HepG2 (cell line): ENCODE data around the gene CIITA. TPM values are rescaled to one million over a fixed set of nuclear protein-coding genes. Genes with fewer than 3 reads are reported as not detected.

Experiments
- ATAC-seq: fragments of 200-7000 bp; cut with Tn5 transposase; 3 replicates; pipeline ENCODE4 v1.9.1; 2020; ENCODE audit warnings: mild to moderate bottlenecking, moderate library complexity
- BruUV-seq: library from RNA; stranded (reverse); fragments of 400-500 nt; replicated peaks from 2 replicates; lab custom pipeline; 2021; lab: Mats Ljungman, UMichigan
- CTCF ChIA-PET: fragments of 300-600 bp; formaldehyde crosslinking; extraction: SDS; loops from one replicate; lab custom pipeline; 2021; ENCODE audit warnings: low total read pairs, inconsistent platforms, low intra/inter-chr PET ratio; lab: Yijun Ruan, JAX
- POLR2A ChIA-PET: fragments of 350-600 bp; sonication (Branson Sonifier 250); formaldehyde crosslinking; loops from one replicate; lab custom pipeline; 2020; ENCODE audit warnings: antibody characterized with exemption, inconsistent platforms; lab: Yijun Ruan, JAX
- DNase-seq: peaks from one replicate; pipeline ENCODE4 v3.0.0-alpha.2; 2015; ENCODE audit warnings: low spot score
- FAIRE-seq: peaks from 3 replicates; lab custom pipeline; 2011; peaks lifted over from hg19 to GRCh38; lab: Jason Lieb, UNC
- H2AFZ ChIP-seq: one replicate; pipeline ENCODE4 v1.6.1; 2011; ENCODE audit warnings: low read length, inconsistent platforms
- H3K27ac ChIP-seq: fragments of 300-600 bp; 3 replicates; pipeline ENCODE4 v1.8.0; 2011; ENCODE audit warnings: mixed run types, mild to moderate bottlenecking, mixed read lengths, low read length, inconsistent platforms; ENCODE audit not compliant: insufficient read depth; ENCODE audit errors: extremely low read length
- H3K27me3 ChIP-seq, 2 experiments: fragments of 200-600 bp in 1 of 2; 2 replicates in 1 of 2; 3 replicates in 1 of 2; pipeline versions ENCODE4 v1.6.0 to v1.8.0; 2011; ENCODE audit warnings: low read length in 2 of 2, mild to moderate bottlenecking in 2 of 2, moderate library complexity in 2 of 2, inconsistent platforms in 1 of 2; ENCODE audit not compliant: insufficient read depth in 2 of 2, control insufficient read depth in 1 of 2
- H3K36me3 ChIP-seq, 2 experiments: fragments of 200-600 bp in 1 of 2; replicated peaks in 1 of 2; 2 replicates in 1 of 2; 3 replicates in 1 of 2; pipeline versions ENCODE4 v1.5.1 to v1.8.0; 2011; ENCODE audit warnings: low read length in 2 of 2, inconsistent platforms in 1 of 2; ENCODE audit not compliant: insufficient read depth in 2 of 2, control insufficient read depth in 1 of 2
- H3K4me1 ChIP-seq: 2 replicates; pipeline ENCODE4 v1.5.1; 2012; ENCODE audit warnings: low read length, inconsistent platforms; ENCODE audit not compliant: insufficient read depth
- H3K4me2 ChIP-seq: 2 replicates; pipeline ENCODE4 v1.6.0; 2011; ENCODE audit warnings: low read depth, low read length, inconsistent platforms
- H3K4me3 ChIP-seq, 3 experiments: fragments of 200-600 bp in 1 of 3; sonication (generic), shearing (Covaris generic) in 1 of 3; replicated peaks in 1 of 3; 2 replicates each; pipeline ENCODE4 v1.5.1; 2011 to 2016; ENCODE audit warnings: low read length in 3 of 3, inconsistent platforms in 2 of 3, low read depth in 2 of 3, mild to moderate bottlenecking in 2 of 3, control low read depth in 1 of 3, mixed read lengths in 1 of 3; ENCODE audit not compliant: insufficient read depth in 1 of 3
- H3K79me2 ChIP-seq: one replicate; pipeline ENCODE4 v1.6.1; 2011; ENCODE audit warnings: low read length, inconsistent platforms; ENCODE audit not compliant: insufficient read depth
- H3K9ac ChIP-seq: 2 replicates; pipeline ENCODE4 v1.6.0; 2011; ENCODE audit warnings: mild to moderate bottlenecking, low read depth, low read length, inconsistent platforms; ENCODE audit not compliant: insufficient read depth
- H3K9me3 ChIP-seq: 2 replicates; pipeline ENCODE4 v1.5.1; 2012; ENCODE audit warnings: mild to moderate bottlenecking, low read length
- H4K20me1 ChIP-seq: 2 replicates; pipeline ENCODE4 v1.6.0; 2011; ENCODE audit warnings: inconsistent platforms, mild to moderate bottlenecking, low read length, moderate library complexity; ENCODE audit not compliant: insufficient read depth
- ATF2 ChIP-seq: sonication (generic); formaldehyde crosslinking; IDR thresholded peaks from 2 replicates; pipeline ENCODE4 v1.4.0; 2020; ENCODE audit warnings: missing genetic modification reagents
- BCLAF1 ChIP-seq: fragments of 450-650 bp; IDR thresholded peaks from 2 replicates; pipeline ENCODE4 v1.6.1; 2017; ENCODE audit warnings: mild to moderate bottlenecking
- CERS6 ChIP-seq: sonication (generic); formaldehyde crosslinking; IDR thresholded peaks from 2 replicates; pipeline ENCODE4 v1.5.0; 2020; ENCODE audit warnings: missing genetic modification reagents
- SKIL ChIP-seq: sonication (generic); formaldehyde crosslinking; IDR thresholded peaks from 2 replicates; pipeline ENCODE4 v1.8.0; 2022; ENCODE audit warnings: missing genetic modification reagents, mild to moderate bottlenecking, moderate library complexity, borderline replicate concordance
- SP1 ChIP-seq, 2 experiments: fragments of 450-650 bp in 1 of 2; sonication (generic) in 1 of 2; formaldehyde crosslinking in 1 of 2; IDR thresholded peaks; 2 replicates each; pipeline versions ENCODE4 v1.4.0 to v1.6.1; 2016 to 2020; ENCODE audit warnings: missing genetic modification reagents in 1 of 2
- ZBTB21 ChIP-seq: sonication (generic); formaldehyde crosslinking; IDR thresholded peaks from 2 replicates; pipeline ENCODE4 v1.4.0; 2020; ENCODE audit warnings: missing genetic modification reagents
- ZBTB7A ChIP-seq: sonication (generic); formaldehyde crosslinking; IDR thresholded peaks from 2 replicates; pipeline ENCODE4 v1.8.0; 2022; ENCODE audit warnings: mild to moderate bottlenecking, missing genetic modification reagents
- ZNF333 ChIP-seq: sonication (generic); formaldehyde crosslinking; IDR thresholded peaks from 2 replicates; pipeline ENCODE4 v1.4.0; 2020; ENCODE audit warnings: mild to moderate bottlenecking, missing genetic modification reagents, borderline replicate concordance
- ZNF33A ChIP-seq: sonication (generic); formaldehyde crosslinking; IDR thresholded peaks from 2 replicates; pipeline ENCODE4 v1.5.1; 2020; ENCODE audit warnings: missing genetic modification reagents, mild to moderate bottlenecking, moderate library complexity, borderline replicate concordance
- WGBS: methylation state at CpG from one replicate; pipeline ENCODE4 v1.1.6; 2017; ENCODE audit warnings: low lambda C conversion rate; 5-methylcytosine and 5-hydroxymethylcytosine counted together
- in situ Hi-C: cut with HindIII; loops from 2 replicates; pipeline ENCODE4 v1.10.0; 2017; ENCODE audit warnings: low pct_unique_long_range_greater_than_20kb; ENCODE audit not compliant: extremely low pct_ligation_motif_present
- intact Hi-C: fragments of 100-400 bp; cut with micrococcal nuclease; formaldehyde crosslinking; loops from one replicate; pipeline ENCODE4 v1.10.0; 2022; ENCODE audit not compliant: unreplicated experiment
- polyA plus RNA-seq, 8 experiments: library from polyadenylated mRNA; depleted of rRNA in 3 of 8; stranded (reverse) in 7 of 8; unstranded in 1 of 8; fragments of >200 nt; fragmentation: Illumina TruSeq in 4 of 8; extraction: Trizol in 4 of 8; gene quantifications; 2 replicates each; pipeline versions ENCODE4 v1.2.1 to v1.2.3, GENCODE V29; 2011 to 2016; ENCODE audit warnings: low read depth in 4 of 8, missing spikeins in 1 of 8, mixed read lengths in 1 of 8; ENCODE audit not compliant: insufficient read depth in 1 of 8
- total RNA-seq, 5 experiments: library from RNA; depleted of rRNA; stranded (reverse); fragments of >200 nt; fragmentation: Illumina TruSeq; extraction: Trizol; gene quantifications; 2 replicates each; pipeline ENCODE4 v1.2.3, GENCODE V29; 2016; ENCODE audit warnings: low read depth in 1 of 5

The CIITA gene
- total and polyA plus RNA-seq, 2 of the 13 experiments (the other 11 are each of a cell fraction or from before 2014, with no cell fraction given) = 0.08 to 0.09 TPM

GRCh38 chr16:10923650-10924214 lies 46.7 kb downstream of the CIITA start:
- 7% methylated on average over 14 of the region's 14 CpGs for WGBS
- Histone ChIP-seq H3K9ac (peak overlapping the region; percentile 25; the same call in 1 of the 2 replicates), H3K4me1 (peaks cover 34% of the 10 kb centered on the region), H3K79me2 (no peaks in the 10 kb centered on the region), H3K36me3 (peaks cover 10 to 21% of the 10 kb centered on the region in 2 experiments), H3K4me2 (peak overlapping the region; percentile 97), H3K9me3 (no peaks in the 10 kb centered on the region), H3K27me3 (no peaks in the 10 kb centered on the region), H3K4me3 (peak overlapping the region; percentile 22 to 72 (median 41); a peak in 5 of 6 replicates), H2AFZ (no peak overlapping the region), H3K27ac (peak overlapping the region; percentile 54), H4K20me1 (no peaks in the 10 kb centered on the region)
- FAIRE-seq (peak; percentile 95), ATAC-seq (peak; percentile 92), DNase-seq (peak; percentile 95)
- ChIA-PET CTCF (no interaction called here), POLR2A (interaction anchor here (0.8 to 3.1 kb wide), 13 partner anchors 8 to 666 kb away, joined by 3 to 60 read pairs (median 4); partner anchors contain the start of genes ATF7IP2, CLEC16A, DEXI and EMP2)
- in situ Hi-C loops = loop anchor here (5.0 kb wide), 1 partner anchor 181 kb away; the partner anchor contains the start of gene NUBP1
- BruUV-seq = no TSS peak
- intact Hi-C loops = loop anchor here (2.0 kb wide), 1 partner anchor 403 kb away; no protein-coding TSS in a partner anchor
- TF ChIP-seq SKIL (CRISPR knock-in tag) = no peak
- TF ChIP-seq ZBTB7A (CRISPR knock-in tag) = 0 out of 2 replicates have a peak, but pooled peaks have one; percentile 77
- no peak for TF ChIP-seq SP1 (IDR thresholded peaks at IDR 0.05)
- no peak for TF ChIP-seq SP1 (CRISPR knock-in tag; IDR thresholded peaks at IDR 0.05)
- TF ChIP-seq ZBTB21 (CRISPR knock-in tag) = no peak
- 0 out of 2 replicates have a peak, but pooled peaks have one; percentile 68 for TF ChIP-seq ZNF333 (CRISPR knock-in tag)
- no peak for TF ChIP-seq ATF2
- no peak for TF ChIP-seq CERS6 (CRISPR knock-in tag)
- TF ChIP-seq ZNF33A (CRISPR knock-in tag) = no peak
- no peak for TF ChIP-seq BCLAF1
